Loucy (cell line): ENCODE measurements around the gene FLT1.

ENCODE experiments used
- H2AFZ ChIP-seq: fragments of 200-600 bp; sonication (generic); 2 replicates; pipeline ENCODE4 v1.6.0; 2016; ENCODE audit warnings: antibody characterized with exemption, mild to moderate bottlenecking, low read length, moderate library complexity
- H3F3A ChIP-seq: fragments of 200-600 bp; 2 replicates; pipeline ENCODE4 v1.6.0; 2016; ENCODE audit warnings: antibody characterized with exemption, low read depth, mild to moderate bottlenecking
- H3K27me3 ChIP-seq: fragments of 200-600 bp; sonication (generic); 2 replicates; pipeline ENCODE4 v1.6.1; 2014; ENCODE audit warnings: low read length, mild to moderate bottlenecking; ENCODE audit not compliant: insufficient read depth, poor library complexity, severe bottlenecking
- H3K36me3 ChIP-seq: fragments of 200-600 bp; sonication (generic); 2 replicates; pipeline ENCODE4 v1.6.1; 2016; ENCODE audit warnings: low read length; ENCODE audit not compliant: insufficient read depth
- H3K4me1 ChIP-seq: fragments of 200-600 bp; sonication (generic); 2 replicates; pipeline ENCODE4 v1.5.1; 2014; ENCODE audit warnings: low read length, mild to moderate bottlenecking; ENCODE audit not compliant: insufficient read depth, poor library complexity, severe bottlenecking
- H3K4me2 ChIP-seq: fragments of 200-600 bp; sonication (generic); 2 replicates; pipeline ENCODE4 v1.6.0; 2014; ENCODE audit warnings: antibody characterized with exemption, low read length, low read depth, mild to moderate bottlenecking; ENCODE audit not compliant: poor library complexity, severe bottlenecking
- H3K4me3 ChIP-seq: fragments of 200-600 bp; sonication (generic); 2 replicates; pipeline ENCODE4 v1.5.1; 2014; ENCODE audit warnings: low read length, mild to moderate bottlenecking, mixed read lengths; ENCODE audit not compliant: poor library complexity, severe bottlenecking
- H3K79me2 ChIP-seq: fragments of 200-600 bp; sonication (generic); 2 replicates; pipeline ENCODE4 v1.6.1; 2014; ENCODE audit warnings: low read length; ENCODE audit not compliant: insufficient read depth
- H3K9ac ChIP-seq: fragments of 200-600 bp; sonication (generic); 2 replicates; pipeline ENCODE4 v1.6.0; 2014; ENCODE audit warnings: mild to moderate bottlenecking, low read depth, low read length, moderate library complexity; ENCODE audit not compliant: poor library complexity, severe bottlenecking
- H3K9me2 ChIP-seq: fragments of 200-600 bp; sonication (generic); replicated peaks from 2 replicates; pipeline ENCODE4 v1.6.1; 2016; ENCODE audit warnings: low read depth, low read length, mixed read lengths
- H3K9me3 ChIP-seq: fragments of 200-600 bp; sonication (generic); 2 replicates; pipeline ENCODE4 v1.6.1; 2014; ENCODE audit warnings: mild to moderate bottlenecking, antibody characterized with exemption, low read length, low read depth; ENCODE audit not compliant: insufficient read depth
- H4K20me1 ChIP-seq: fragments of 200-600 bp; sonication (generic); 2 replicates; pipeline ENCODE4 v1.6.0; 2014; ENCODE audit warnings: antibody characterized with exemption, low read length, mild to moderate bottlenecking; ENCODE audit not compliant: insufficient read depth, poor library complexity, severe bottlenecking
- EZH2phosphoT487 ChIP-seq: fragments of 200-600 bp; IDR thresholded peaks from 2 replicates; pipeline ENCODE4 v1.6.1; 2018; ENCODE audit warnings: antibody characterized with exemption, mild to moderate bottlenecking, moderate library complexity, borderline replicate concordance
- TF ChIP-seq, protein P1 (sequence below): fragments of 200-600 bp; sonication (generic); conservative IDR thresholded peaks from 2 replicates; pipeline ENCODE4 v1.5.1; 2014; ENCODE audit warnings: mild to moderate bottlenecking, antibody characterized with exemption, low read length

Gene FLT1

DNA sequence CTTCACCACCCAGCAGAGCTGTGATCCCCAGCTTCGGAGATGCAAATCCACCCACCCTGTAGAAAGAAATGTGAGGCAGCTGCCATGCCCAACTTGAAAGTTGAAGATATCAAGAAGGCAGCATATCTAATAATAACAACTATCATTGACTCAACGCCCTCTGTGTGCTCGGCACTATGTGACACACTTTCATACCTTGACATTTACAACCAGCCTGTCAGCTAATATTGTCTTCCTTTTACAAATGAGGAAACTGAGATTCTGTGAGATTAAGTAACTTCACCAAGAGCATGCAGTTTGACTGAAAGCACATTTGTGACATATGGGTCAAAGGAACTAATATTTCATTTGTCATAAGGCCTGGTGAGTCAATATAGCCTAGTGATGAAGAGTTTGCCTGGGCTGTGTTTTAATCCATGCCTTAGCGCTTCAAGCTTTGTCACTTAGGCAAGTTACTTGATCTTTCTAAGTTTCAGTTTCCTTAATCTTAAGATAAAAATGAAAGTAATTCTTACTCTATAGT, 137.0 kb downstream of the FLT1 start:
- H3K4me3 ChIP-seq, result no peak overlapping the region
- H3K27me3 ChIP-seq, result no peaks in the 10 kb centered on the region
- H3K4me1 ChIP-seq, result peaks cover 32% of the 10 kb centered on the region
- no peaks in the 10 kb centered on the region for H3F3A ChIP-seq
- no peaks in the 10 kb centered on the region for H3K36me3 ChIP-seq
- H4K20me1 ChIP-seq, result no peaks in the 10 kb centered on the region
- H3K9me3 ChIP-seq, result no peaks in the 10 kb centered on the region
- no peak for TF ChIP-seq EZH2phosphoT487
- TF ChIP-seq, protein P1, sequence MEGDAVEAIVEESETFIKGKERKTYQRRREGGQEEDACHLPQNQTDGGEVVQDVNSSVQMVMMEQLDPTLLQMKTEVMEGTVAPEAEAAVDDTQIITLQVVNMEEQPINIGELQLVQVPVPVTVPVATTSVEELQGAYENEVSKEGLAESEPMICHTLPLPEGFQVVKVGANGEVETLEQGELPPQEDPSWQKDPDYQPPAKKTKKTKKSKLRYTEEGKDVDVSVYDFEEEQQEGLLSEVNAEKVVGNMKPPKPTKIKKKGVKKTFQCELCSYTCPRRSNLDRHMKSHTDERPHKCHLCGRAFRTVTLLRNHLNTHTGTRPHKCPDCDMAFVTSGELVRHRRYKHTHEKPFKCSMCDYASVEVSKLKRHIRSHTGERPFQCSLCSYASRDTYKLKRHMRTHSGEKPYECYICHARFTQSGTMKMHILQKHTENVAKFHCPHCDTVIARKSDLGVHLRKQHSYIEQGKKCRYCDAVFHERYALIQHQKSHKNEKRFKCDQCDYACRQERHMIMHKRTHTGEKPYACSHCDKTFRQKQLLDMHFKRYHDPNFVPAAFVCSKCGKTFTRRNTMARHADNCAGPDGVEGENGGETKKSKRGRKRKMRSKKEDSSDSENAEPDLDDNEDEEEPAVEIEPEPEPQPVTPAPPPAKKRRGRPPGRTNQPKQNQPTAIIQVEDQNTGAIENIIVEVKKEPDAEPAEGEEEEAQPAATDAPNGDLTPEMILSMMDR, result no peak
- no peak overlapping the region for H2AFZ ChIP-seq
- no peak overlapping the region for H3K4me2 ChIP-seq
- H3K9ac ChIP-seq, result no peak overlapping the region
- no peaks in the 10 kb centered on the region for H3K9me2 ChIP-seq
- no peaks in the 10 kb centered on the region for H3K79me2 ChIP-seq

DNA sequence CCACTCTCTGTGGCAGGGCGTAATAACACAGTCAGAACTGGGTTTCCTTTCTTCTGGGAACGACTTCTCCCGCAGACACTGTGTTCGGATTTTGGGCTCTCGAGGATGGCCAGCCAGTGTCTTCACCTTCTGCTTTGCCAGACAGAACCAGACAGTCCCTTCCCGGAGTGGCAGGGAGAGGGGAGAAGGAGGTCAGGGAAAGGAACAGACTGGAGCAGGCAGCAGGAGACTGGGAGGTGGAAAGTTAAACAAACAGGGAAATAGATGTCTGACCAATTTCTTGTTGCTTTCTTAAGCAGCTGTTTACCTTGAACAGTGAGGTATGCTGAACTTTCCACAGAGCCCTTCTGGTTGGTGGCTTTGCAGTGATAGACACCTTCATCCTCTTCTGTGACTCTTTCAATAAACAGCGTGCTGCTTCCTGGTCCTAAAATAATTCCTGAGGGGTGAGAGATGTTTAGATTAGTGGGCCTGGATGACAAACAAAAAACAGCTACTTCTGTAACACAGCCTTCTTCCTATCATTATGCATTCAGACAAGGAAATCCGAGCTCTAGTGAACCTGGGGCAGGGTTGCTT, 137.6 kb downstream of the FLT1 start:
- Histone ChIP-seq H3F3A (no peaks in the 10 kb centered on the region), H3K4me2 (no peak overlapping the region), H3K9ac (no peak overlapping the region), H3K27me3 (no peaks in the 10 kb centered on the region), H3K4me3 (no peak overlapping the region), H2AFZ (no peak overlapping the region), H3K36me3 (no peaks in the 10 kb centered on the region), H3K4me1 (peaks cover 32% of the 10 kb centered on the region), H3K9me2 (no peaks in the 10 kb centered on the region), H4K20me1 (no peaks in the 10 kb centered on the region), H3K79me2 (no peaks in the 10 kb centered on the region), H3K9me3 (no peaks in the 10 kb centered on the region)
- no peak for TF ChIP-seq EZH2phosphoT487
- TF ChIP-seq, protein P1, result no peak

DNA sequence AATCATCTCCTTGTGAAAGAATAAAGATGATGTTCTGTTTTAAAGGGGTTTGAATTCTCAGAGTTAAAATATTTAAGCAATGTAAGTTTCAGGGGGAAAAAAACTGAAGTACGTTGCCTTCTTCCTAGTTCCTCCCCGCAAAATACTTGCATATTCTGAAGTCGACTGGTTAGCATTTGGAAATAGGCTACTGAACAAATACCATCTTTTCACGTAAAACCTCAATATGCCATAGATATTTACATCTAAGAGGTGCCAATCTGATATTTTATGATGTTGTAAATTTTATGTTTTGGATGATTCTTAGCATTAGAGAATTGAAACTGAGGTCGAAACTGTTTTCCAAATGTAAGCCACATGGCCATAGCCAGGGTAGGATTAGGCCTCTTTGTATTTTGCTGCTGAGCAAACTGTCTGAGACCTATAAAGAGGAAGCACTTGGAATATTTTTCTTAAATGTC, 138.3 kb downstream of the FLT1 start:
- Histone ChIP-seq H3K4me1 (peaks cover 32% of the 10 kb centered on the region), H3K4me3 (no peak overlapping the region), H2AFZ (no peak overlapping the region), H3K9me3 (no peaks in the 10 kb centered on the region), H3K79me2 (no peaks in the 10 kb centered on the region), H3K36me3 (no peaks in the 10 kb centered on the region), H3K9me2 (no peaks in the 10 kb centered on the region), H3K9ac (no peak overlapping the region), H3F3A (no peaks in the 10 kb centered on the region), H4K20me1 (no peaks in the 10 kb centered on the region), H3K27me3 (peaks cover 5% of the 10 kb centered on the region), H3K4me2 (peak overlapping the region; percentile 41)
- TF ChIP-seq EZH2phosphoT487, result no peak
- TF ChIP-seq, protein P1, result no peak
